Sigmoid colon (tissue), 7 donors: ENCODE data around the gene DENND5B. TPM values are rescaled to one million over a fixed set of nuclear protein-coding genes. Genes with fewer than 3 reads are reported as not detected.

Source experiments
- DNase-seq: peaks from one replicate; pipeline ENCODE4 v3.0.0-alpha.2; 2019
- H3K27ac ChIP-seq, 4 donors: fragments of 200-600 bp; sonication (generic); one replicate each; pipeline ENCODE4 v1.5.1; 2016 to 2019; ENCODE audit warnings: mild to moderate bottlenecking in 1 of 4
- H3K27me3 ChIP-seq, 3 donors: fragments of 200-600 bp; sonication (generic); one replicate each; pipeline ENCODE4 v1.5.1; 2019; ENCODE audit warnings: mild to moderate bottlenecking in 1 of 3
- H3K36me3 ChIP-seq, 4 donors: fragments of 200-600 bp; sonication (generic); one replicate each; pipeline ENCODE4 v1.5.1; 2016 to 2019
- H3K4me1 ChIP-seq, 4 donors: fragments of 200-600 bp; sonication (generic); one replicate each; pipeline ENCODE4 v1.5.1; 2017 to 2019
- H3K4me3 ChIP-seq, 4 donors: fragments of 200-600 bp; sonication (generic); one replicate each; pipeline ENCODE4 v1.5.1; 2017 to 2019; ENCODE audit warnings: mild to moderate bottlenecking in 2 of 4, moderate library complexity in 1 of 4
- H3K9me3 ChIP-seq, 4 donors: fragments of 200-600 bp in 3 of 4; sonication (generic) in 3 of 4; one replicate each; pipeline versions ENCODE4 v1.5.1 to v1.6.1; 2013 to 2019
- EP300 ChIP-seq, 4 donors: sonication (generic); formaldehyde crosslinking; IDR thresholded peaks; one replicate each; pipeline ENCODE4 v1.6.1; 2017; ENCODE audit warnings: antibody characterized with exemption in 4 of 4
- POLR2A ChIP-seq, 2 donors: fragments of 450-650 bp; IDR thresholded peaks; one replicate each; pipeline ENCODE4 v1.6.1; 2016; ENCODE audit warnings: antibody characterized with exemption in 2 of 2, mild to moderate bottlenecking in 2 of 2, moderate library complexity in 2 of 2
- POLR2AphosphoS5 ChIP-seq, 4 donors: sonication (generic); formaldehyde crosslinking; IDR thresholded peaks; one replicate each; pipeline ENCODE4 v1.6.1; 2017; ENCODE audit warnings: antibody characterized with exemption in 4 of 4
- WGBS, 2 donors: extraction: QIAGEN DNeasy Blood & Tissue Kit; methylation state at CpG; one replicate each; pipeline ENCODE4 v1.1.7; 2013; 5-methylcytosine and 5-hydroxymethylcytosine counted together
- intact Hi-C: fragments of 100-400 bp; cut with DNase I; formaldehyde crosslinking; loops from one replicate; pipeline ENCODE4 v1.15.1; 2023
- polyA plus RNA-seq, 3 donors: library from polyadenylated mRNA; stranded (reverse); fragments of 200-250 nt; gene quantifications; one replicate each; pipeline ENCODE4 v1.2.3, GENCODE V29; 2013
- total RNA-seq, 4 donors: library from RNA; depleted of rRNA; stranded (reverse); fragments of >200 nt; gene quantifications; one replicate each; pipeline ENCODE4 v1.1.0, GENCODE V29; 2016
- TF ChIP-seq, protein P1 (sequence below), 4 experiments: fragments of 450-650 bp in 3 of 4; fragments of 200-600 bp in 1 of 4; IDR thresholded peaks; one replicate each; pipeline ENCODE4 v1.5.1; 2016 to 2019; ENCODE audit warnings: antibody characterized with exemption in 4 of 4, mild to moderate bottlenecking in 3 of 4, moderate library complexity in 2 of 4
- donor health status: healthy with polysubstance abuse.
- donor health status: Bipolar disorder and iron deficiency.
- donor health status: healthy.

The DENND5B gene
- total and polyA plus RNA-seq, 7 donors, result 2.4 to 34.3 (median 19.5) TPM

DNA sequence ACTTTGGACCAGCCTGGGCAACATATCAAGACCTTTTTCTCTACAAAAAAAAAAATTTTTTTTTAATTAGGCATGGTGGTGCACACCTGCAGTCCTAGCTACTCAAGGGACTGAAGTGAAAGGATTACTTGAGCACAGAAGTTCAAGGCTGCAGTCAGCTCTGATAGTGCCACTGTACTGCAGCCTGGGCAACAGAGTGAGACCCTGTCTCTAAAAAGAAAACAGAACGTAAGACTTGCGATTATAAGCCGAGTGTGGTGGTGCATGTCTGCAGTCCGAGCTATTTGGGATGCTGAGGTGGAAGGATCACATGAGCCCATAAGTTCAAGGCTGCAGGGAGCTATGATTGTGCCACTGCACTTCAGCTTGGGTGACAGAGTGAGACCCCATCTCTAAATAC is 76.0 kb downstream of the DENND5B start:
- 96 to 99% methylated on average over 4 of the region's 4 CpGs for WGBS, 2 donors
- TF ChIP-seq POLR2A (IDR thresholded peaks at IDR 0.05), result no peak
- no peak for TF ChIP-seq POLR2AphosphoS5 (IDR thresholded peaks at IDR 0.05)
- TF ChIP-seq, protein P1, sequence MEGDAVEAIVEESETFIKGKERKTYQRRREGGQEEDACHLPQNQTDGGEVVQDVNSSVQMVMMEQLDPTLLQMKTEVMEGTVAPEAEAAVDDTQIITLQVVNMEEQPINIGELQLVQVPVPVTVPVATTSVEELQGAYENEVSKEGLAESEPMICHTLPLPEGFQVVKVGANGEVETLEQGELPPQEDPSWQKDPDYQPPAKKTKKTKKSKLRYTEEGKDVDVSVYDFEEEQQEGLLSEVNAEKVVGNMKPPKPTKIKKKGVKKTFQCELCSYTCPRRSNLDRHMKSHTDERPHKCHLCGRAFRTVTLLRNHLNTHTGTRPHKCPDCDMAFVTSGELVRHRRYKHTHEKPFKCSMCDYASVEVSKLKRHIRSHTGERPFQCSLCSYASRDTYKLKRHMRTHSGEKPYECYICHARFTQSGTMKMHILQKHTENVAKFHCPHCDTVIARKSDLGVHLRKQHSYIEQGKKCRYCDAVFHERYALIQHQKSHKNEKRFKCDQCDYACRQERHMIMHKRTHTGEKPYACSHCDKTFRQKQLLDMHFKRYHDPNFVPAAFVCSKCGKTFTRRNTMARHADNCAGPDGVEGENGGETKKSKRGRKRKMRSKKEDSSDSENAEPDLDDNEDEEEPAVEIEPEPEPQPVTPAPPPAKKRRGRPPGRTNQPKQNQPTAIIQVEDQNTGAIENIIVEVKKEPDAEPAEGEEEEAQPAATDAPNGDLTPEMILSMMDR (IDR thresholded peaks at IDR 0.05), result no peak
- no peak for TF ChIP-seq EP300 (IDR thresholded peaks at IDR 0.05)
- H3K36me3 ChIP-seq, result no peaks in the 10 kb centered on the region
- H3K4me3 ChIP-seq, result no peak overlapping the region
- intact Hi-C loops, result no loop called here
- H3K27ac ChIP-seq, result no peak overlapping the region
- peaks cover 0 to 36% (median 27%) of the 10 kb centered on the region in 4 donors for H3K4me1 ChIP-seq
- DNase-seq, result no peak
- H3K27me3 ChIP-seq, result no peaks in the 10 kb centered on the region
- no peaks in the 10 kb centered on the region for H3K9me3 ChIP-seq

DNA sequence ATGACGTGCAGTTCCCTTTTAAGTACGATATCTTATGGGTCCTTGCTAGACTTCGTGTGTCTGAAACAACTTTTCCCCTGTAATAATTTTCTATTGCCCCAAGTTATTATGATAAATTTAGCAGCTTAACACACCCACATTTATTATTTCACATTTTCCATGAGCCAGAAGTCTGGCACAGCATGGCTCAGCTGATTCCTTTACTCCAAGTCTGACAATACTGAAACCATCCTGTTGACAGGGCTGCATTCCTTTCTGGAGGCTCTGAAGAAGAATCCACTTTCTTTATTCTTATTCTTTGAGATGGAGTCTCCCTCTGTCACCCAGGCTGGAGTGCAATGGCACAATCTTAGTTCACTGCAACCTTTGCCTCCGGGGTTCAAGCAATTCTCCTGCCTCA is 80.9 kb downstream of the DENND5B start:
- Histone ChIP-seq H3K36me3 (no peaks in the 10 kb centered on the region), H3K27me3 (no peaks in the 10 kb centered on the region), H3K9me3 (no peaks in the 10 kb centered on the region), H3K4me1 (peaks cover 0 to 33% (median 23%) of the 10 kb centered on the region in 4 donors), H3K27ac (no peak overlapping the region), H3K4me3 (no peak overlapping the region)
- 70 to 79% methylated on average over 4 of the region's 4 CpGs for WGBS, 2 donors
- intact Hi-C loops, result no loop called here
- no peak for DNase-seq
- TF ChIP-seq, protein P1 (IDR thresholded peaks at IDR 0.05), result no peak
- TF ChIP-seq POLR2AphosphoS5 (IDR thresholded peaks at IDR 0.05) (no peak), EP300 (IDR thresholded peaks at IDR 0.05) (no peak), POLR2A (IDR thresholded peaks at IDR 0.05) (no peak)

DNA sequence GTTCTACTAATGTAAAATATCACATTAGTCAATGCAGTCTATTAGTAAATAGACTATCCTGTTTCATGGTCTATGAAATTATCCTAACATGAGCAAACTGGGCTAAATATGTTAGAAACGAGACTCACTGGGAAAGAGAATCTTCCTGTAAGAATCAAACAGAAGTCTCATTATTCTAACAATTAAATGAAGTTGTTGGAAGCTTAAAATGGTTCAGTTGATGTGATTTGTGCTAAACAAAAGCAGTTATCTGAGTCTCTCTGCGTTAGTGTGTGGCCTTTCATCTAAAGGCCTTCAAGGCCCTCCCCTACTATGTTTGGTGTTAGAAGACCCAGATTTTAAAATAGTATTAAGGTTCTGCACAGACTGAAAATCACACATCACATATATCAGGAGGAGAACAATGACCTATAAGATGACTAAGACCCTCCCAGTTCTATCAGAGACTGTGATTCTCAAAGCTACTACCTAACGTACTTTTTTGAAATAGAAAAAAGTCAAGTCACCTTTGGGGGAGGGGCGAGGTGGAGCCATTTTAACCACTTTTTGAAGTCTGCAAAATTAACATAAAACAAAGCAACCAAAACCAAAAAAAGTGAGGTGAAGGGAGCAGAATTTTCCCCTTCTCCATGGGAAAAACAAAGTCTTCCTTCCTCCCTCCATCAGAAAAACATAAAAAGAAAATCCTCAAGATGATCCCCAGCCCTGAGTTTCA is 82.3 kb downstream of the DENND5B start:
- TF ChIP-seq EP300 (IDR thresholded peaks at IDR 0.05) (no peak), POLR2A (IDR thresholded peaks at IDR 0.05) (no peak), POLR2AphosphoS5 (IDR thresholded peaks at IDR 0.05) (no peak)
- TF ChIP-seq, protein P1 (IDR thresholded peaks at IDR 0.05), result no peak
- DNase-seq, result no peak
- Histone ChIP-seq H3K36me3 (no peaks in the 10 kb centered on the region), H3K27ac (no peak overlapping the region), H3K27me3 (no peaks in the 10 kb centered on the region), H3K9me3 (no peaks in the 10 kb centered on the region), H3K4me3 (no peak overlapping the region), H3K4me1 (peaks cover 0 to 33% (median 23%) of the 10 kb centered on the region in 4 donors)
- WGBS, 2 donors, result 86 to 88% methylated on average over 4 of the region's 4 CpGs
- intact Hi-C loops, result no loop called here

DNA sequence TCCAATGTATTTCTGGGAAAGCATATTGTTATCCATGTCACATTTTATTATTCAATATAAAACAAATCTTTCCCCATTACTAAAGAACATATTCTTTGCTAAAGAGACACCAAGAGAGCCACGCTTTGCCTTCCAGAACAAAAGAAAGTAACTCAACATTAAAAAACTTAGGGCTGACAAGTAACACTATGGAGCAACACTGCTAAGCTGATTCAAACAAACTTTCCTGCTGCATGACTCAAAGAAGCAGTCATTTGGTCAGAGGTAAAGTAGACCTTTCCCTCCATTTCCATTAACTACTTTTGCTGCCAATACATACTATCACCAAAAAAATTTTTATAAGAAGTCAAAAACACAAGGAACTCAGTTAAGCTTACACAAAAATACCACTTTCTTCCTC is 83.0 kb downstream of the DENND5B start:
- DNase-seq, result no peak
- Histone ChIP-seq H3K4me1 (peaks cover 0 to 33% (median 23%) of the 10 kb centered on the region in 4 donors), H3K27me3 (no peaks in the 10 kb centered on the region), H3K27ac (no peak overlapping the region), H3K4me3 (no peak overlapping the region), H3K9me3 (no peaks in the 10 kb centered on the region), H3K36me3 (no peaks in the 10 kb centered on the region)
- intact Hi-C loops, result no loop called here
- TF ChIP-seq POLR2A (IDR thresholded peaks at IDR 0.05), result no peak
- TF ChIP-seq, protein P1 (IDR thresholded peaks at IDR 0.05), result no peak
- no peak for TF ChIP-seq POLR2AphosphoS5 (IDR thresholded peaks at IDR 0.05)
- TF ChIP-seq EP300 (IDR thresholded peaks at IDR 0.05), result no peak
- 94 to 95% methylated on average over 1 of the region's 1 CpG for WGBS, 2 donors
